HepG2 (cell line): ENCODE data around the gene TCFL5. TPM values are rescaled to one million over a fixed set of nuclear protein-coding genes. Genes with fewer than 3 reads are reported as not detected.

ENCODE experiments used
- AKNA ChIP-seq: sonication (generic); formaldehyde crosslinking; IDR thresholded peaks from 2 replicates; pipeline ENCODE4 v1.4.0; 2020; ENCODE audit warnings: missing genetic modification reagents, borderline replicate concordance
- ASH2L ChIP-seq: fragments of 300-600, 200-600 bp; sonication (generic); IDR thresholded peaks from 2 replicates; pipeline ENCODE4 v1.7.0; 2017; ENCODE audit warnings: low read depth, mild to moderate bottlenecking, moderate library complexity, mixed read lengths, low read length; ENCODE audit not compliant: insufficient read length
- ATAD3A ChIP-seq: sonication (generic); formaldehyde crosslinking; IDR thresholded peaks from 2 replicates; pipeline ENCODE4 v1.4.0; 2020; ENCODE audit warnings: missing genetic modification reagents
- CTCF ChIP-seq: sonication (generic); formaldehyde crosslinking; IDR thresholded peaks from 2 replicates; pipeline ENCODE4 v1.5.0; 2020; ENCODE audit warnings: mild to moderate bottlenecking, missing genetic modification reagents, moderate library complexity
- E2F5 ChIP-seq: sonication (generic); formaldehyde crosslinking; conservative IDR thresholded peaks from 2 replicates; pipeline ENCODE4 v1.4.0; 2020; ENCODE audit warnings: missing genetic modification reagents
- ELF1 ChIP-seq: sonication (generic); formaldehyde crosslinking; IDR thresholded peaks from 2 replicates; pipeline ENCODE4 v1.4.0; 2020; ENCODE audit warnings: missing genetic modification reagents
- GATAD2A ChIP-seq: IDR thresholded peaks from 2 replicates; pipeline ENCODE4 v1.6.1; 2016
- KLF9 ChIP-seq: IDR thresholded peaks from 2 replicates; pipeline ENCODE4 v1.6.1; 2016; ENCODE audit warnings: low read depth
- NR0B2 ChIP-seq: sonication (generic); formaldehyde crosslinking; IDR thresholded peaks from 2 replicates; pipeline ENCODE4 v1.4.0; 2020; ENCODE audit warnings: mild to moderate bottlenecking, missing genetic modification reagents
- TARDBP ChIP-seq: sonication (generic); formaldehyde crosslinking; IDR thresholded peaks from 2 replicates; pipeline ENCODE4 v1.8.0; 2022; ENCODE audit warnings: mild to moderate bottlenecking, missing genetic modification reagents
- TBX2 ChIP-seq: sonication (generic); formaldehyde crosslinking; IDR thresholded peaks from 2 replicates; pipeline ENCODE4 v1.5.0; 2020; ENCODE audit warnings: missing genetic modification reagents, mild to moderate bottlenecking, borderline replicate concordance
- ZNF136 ChIP-seq: sonication (generic); formaldehyde crosslinking; IDR thresholded peaks from 2 replicates; pipeline ENCODE4 v1.8.1; 2022; ENCODE audit warnings: low read depth, mild to moderate bottlenecking, moderate library complexity, missing genetic modification reagents
- ZNF331 ChIP-seq: sonication (generic); formaldehyde crosslinking; IDR thresholded peaks from 2 replicates; pipeline ENCODE4 v1.4.0; 2020; ENCODE audit warnings: missing genetic modification reagents
- ZNF644 ChIP-seq: IDR thresholded peaks from 2 replicates; pipeline ENCODE4 v1.6.1; 2016; ENCODE audit warnings: low read depth
- ZNF746 ChIP-seq: sonication (generic); formaldehyde crosslinking; IDR thresholded peaks from 2 replicates; pipeline ENCODE4 v1.8.0; 2022; ENCODE audit warnings: mild to moderate bottlenecking, missing genetic modification reagents
- ZNF781 ChIP-seq: sonication (generic); formaldehyde crosslinking; IDR thresholded peaks from 2 replicates; pipeline ENCODE4 v1.5.1; 2020; ENCODE audit warnings: borderline replicate concordance, mild to moderate bottlenecking, missing genetic modification reagents; ENCODE audit errors: not compliant biosample characterization
- polyA plus RNA-seq, 8 experiments: library from polyadenylated mRNA; depleted of rRNA in 3 of 8; stranded (reverse) in 7 of 8; unstranded in 1 of 8; fragments of >200 nt; fragmentation: Illumina TruSeq in 4 of 8; extraction: Trizol in 4 of 8; gene quantifications; 2 replicates each; pipeline versions ENCODE4 v1.2.1 to v1.2.3, GENCODE V29; 2011 to 2016; ENCODE audit warnings: low read depth in 4 of 8, missing spikeins in 1 of 8, mixed read lengths in 1 of 8; ENCODE audit not compliant: insufficient read depth in 1 of 8
- total RNA-seq, 5 experiments: library from RNA; depleted of rRNA; stranded (reverse); fragments of >200 nt; fragmentation: Illumina TruSeq; extraction: Trizol; gene quantifications; 2 replicates each; pipeline ENCODE4 v1.2.3, GENCODE V29; 2016; ENCODE audit warnings: low read depth in 1 of 5
- TF ChIP-seq, protein P1 (sequence below): sonication (generic); formaldehyde crosslinking; IDR thresholded peaks from 2 replicates; pipeline ENCODE4 v1.4.0; 2020; ENCODE audit warnings: mild to moderate bottlenecking, missing genetic modification reagents
- TF ChIP-seq, protein P2 (sequence below): sonication (generic); formaldehyde crosslinking; IDR thresholded peaks from 2 replicates; pipeline ENCODE4 v1.4.0; 2020; ENCODE audit warnings: missing genetic modification reagents, low read depth, mild to moderate bottlenecking, borderline replicate concordance

TCFL5 gene
- total and polyA plus RNA-seq, 2 of the 13 experiments (the other 11 are each of a cell fraction or from before 2014, with no cell fraction given), result 14.8 to 20.0 TPM

GRCh38 chr20:62791301-62792181 lies 70.1 kb downstream of the TCFL5 start (continued):
- TF ChIP-seq AKNA, result no peak
- TF ChIP-seq E2F5 (CRISPR knock-in tag), result no peak
- peak; percentile 67; the same call in 1 of the 2 replicates for TF ChIP-seq NR0B2 (CRISPR knock-in tag)
- TF ChIP-seq, protein P1, sequence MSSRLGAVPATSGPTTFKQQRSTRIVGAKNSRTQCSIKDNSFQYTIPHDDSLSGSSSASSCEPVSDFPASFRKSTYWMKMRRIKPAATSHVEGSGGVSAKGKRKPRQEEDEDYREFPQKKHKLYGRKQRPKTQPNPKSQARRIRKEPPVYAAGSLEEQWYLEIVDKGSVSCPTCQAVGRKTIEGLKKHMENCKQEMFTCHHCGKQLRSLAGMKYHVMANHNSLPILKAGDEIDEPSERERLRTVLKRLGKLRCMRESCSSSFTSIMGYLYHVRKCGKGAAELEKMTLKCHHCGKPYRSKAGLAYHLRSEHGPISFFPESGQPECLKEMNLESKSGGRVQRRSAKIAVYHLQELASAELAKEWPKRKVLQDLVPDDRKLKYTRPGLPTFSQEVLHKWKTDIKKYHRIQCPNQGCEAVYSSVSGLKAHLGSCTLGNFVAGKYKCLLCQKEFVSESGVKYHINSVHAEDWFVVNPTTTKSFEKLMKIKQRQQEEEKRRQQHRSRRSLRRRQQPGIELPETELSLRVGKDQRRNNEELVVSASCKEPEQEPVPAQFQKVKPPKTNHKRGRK (CRISPR knock-in tag), result no peak
- peak; percentile 78 for TF ChIP-seq TBX2 (CRISPR knock-in tag)
- TF ChIP-seq CTCF, result peak; percentile 99
- peak; percentile 81 for TF ChIP-seq GATAD2A (CRISPR knock-in tag)
- TF ChIP-seq ZNF331 (CRISPR knock-in tag), result peak; percentile 91
- peak; percentile 73; the same call in 1 of the 2 replicates for TF ChIP-seq ZNF644 (CRISPR knock-in tag)
- TF ChIP-seq KLF9 (CRISPR knock-in tag), result no peak
- peak; percentile 80 for TF ChIP-seq ELF1 (CRISPR knock-in tag)
- no peak for TF ChIP-seq ZNF746 (CRISPR knock-in tag)
- peak; percentile 39; the same call in 1 of the 2 replicates for TF ChIP-seq TARDBP
- TF ChIP-seq ZNF136 (CRISPR knock-in tag), result peak; percentile 98
- no peak; the same call in 1 of the 2 replicates for TF ChIP-seq ATAD3A (CRISPR knock-in tag)
- TF ChIP-seq, protein P2, sequence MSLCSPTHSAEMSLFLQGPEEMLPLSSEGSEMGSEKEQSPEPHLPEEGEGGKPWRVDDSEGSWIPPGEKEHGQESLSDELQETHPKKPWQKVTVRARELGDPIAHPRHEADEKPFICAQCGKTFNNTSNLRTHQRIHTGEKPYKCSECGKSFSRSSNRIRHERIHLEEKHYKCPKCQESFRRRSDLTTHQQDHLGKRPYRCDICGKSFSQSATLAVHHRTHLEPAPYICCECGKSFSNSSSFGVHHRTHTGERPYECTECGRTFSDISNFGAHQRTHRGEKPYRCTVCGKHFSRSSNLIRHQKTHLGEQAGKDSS (CRISPR knock-in tag), result peak; percentile 64; the same call in 1 of the 2 replicates
- peak; percentile 19 for TF ChIP-seq ASH2L
- peak; percentile 91 for TF ChIP-seq ZNF781 (CRISPR knock-in tag)
